Neural progenitor cell (in vitro differentiated cells): ENCODE measurements around the gene ATXN7. TPM values are rescaled to one million over a fixed set of nuclear protein-coding genes. Genes with fewer than 3 reads are reported as not detected.
A peak's percentile ranks its signal among the peaks of the same experiment; 100 is the strongest.

Experiments
- DNase-seq: peaks from one replicate; pipeline ENCODE4 v3.0.0-alpha.2; 2016; ENCODE audit warnings: low spot score
- H2AFZ ChIP-seq: fragments of 200-600 bp; sonication (generic); replicated peaks from 2 replicates; pipeline ENCODE4 v1.6.1; 2016; ENCODE audit warnings: antibody characterized with exemption
- H3F3A ChIP-seq: fragments of 200-600 bp; sonication (generic); 2 replicates; pipeline ENCODE4 v1.6.1; 2016; ENCODE audit warnings: antibody characterized with exemption, low read depth
- H3K27ac ChIP-seq: fragments of 200-600 bp; sonication (generic); 2 replicates; pipeline ENCODE4 v1.5.1; 2016; ENCODE audit warnings: mild to moderate bottlenecking
- H3K27me3 ChIP-seq: fragments of 200-600 bp; sonication (generic); 2 replicates; pipeline ENCODE4 v1.6.1; 2016; ENCODE audit warnings: mild to moderate bottlenecking, moderate library complexity
- H3K36me3 ChIP-seq: fragments of 200-600 bp; sonication (generic); 2 replicates; pipeline ENCODE4 v1.5.1; 2016
- H3K4me1 ChIP-seq: fragments of 200-600 bp; sonication (generic); 2 replicates; pipeline ENCODE4 v1.6.1; 2016; ENCODE audit warnings: mixed run types
- H3K4me2 ChIP-seq: fragments of 200-600 bp; sonication (generic); 2 replicates; pipeline ENCODE4 v1.6.1; 2016
- H3K4me3 ChIP-seq: fragments of 200-600 bp; sonication (generic); 2 replicates; pipeline ENCODE4 v1.5.1; 2016
- H3K79me2 ChIP-seq: fragments of 200-600 bp; sonication (generic); 2 replicates; pipeline ENCODE4 v1.6.1; 2016; ENCODE audit warnings: low read depth
- H3K9ac ChIP-seq: fragments of 200-600 bp; sonication (generic); 2 replicates; pipeline ENCODE4 v1.6.1; 2016
- H3K9me3 ChIP-seq: fragments of 200-600 bp; sonication (generic); 2 replicates; pipeline ENCODE4 v1.5.1; 2016; ENCODE audit warnings: low read depth
- H4K20me1 ChIP-seq: fragments of 200-600 bp; sonication (generic); 2 replicates; pipeline ENCODE4 v1.6.1; 2016; ENCODE audit warnings: low read depth
- H3K27ac Mint-ChIP-seq: 3 replicates; pipeline ENCODE4 v1.8.0; 2021; ENCODE audit warnings: mixed read lengths
- H3K27me3 Mint-ChIP-seq: 2 replicates; pipeline ENCODE4 v1.8.0; 2022; ENCODE audit warnings: low read depth, mild to moderate bottlenecking, inconsistent platforms, moderate library complexity, mixed read lengths; ENCODE audit not compliant: insufficient read depth
- H3K36me3 Mint-ChIP-seq: 3 replicates; pipeline ENCODE4 v1.8.0; 2021; ENCODE audit warnings: mixed read lengths
- H3K4me1 Mint-ChIP-seq: 3 replicates; pipeline ENCODE4 v1.8.0; 2021; ENCODE audit warnings: mixed read lengths
- H3K4me3 Mint-ChIP-seq: 3 replicates; pipeline ENCODE4 v1.8.0; 2021; ENCODE audit warnings: mild to moderate bottlenecking, moderate library complexity, mixed read lengths
- H3K9me3 Mint-ChIP-seq: 3 replicates; pipeline ENCODE4 v1.8.0; 2020; ENCODE audit warnings: mixed read lengths
- CTCF ChIP-seq: fragments of 200-600 bp; sonication (generic); IDR thresholded peaks from 2 replicates; pipeline ENCODE4 v1.5.1; 2017; ENCODE audit warnings: antibody characterized with exemption, mild to moderate bottlenecking
- EZH2 ChIP-seq: fragments of 200-600 bp; sonication (generic); IDR thresholded peaks from 2 replicates; pipeline ENCODE4 v1.6.1; 2017; ENCODE audit warnings: antibody characterized with exemption, mild to moderate bottlenecking, moderate library complexity
- EZH2phosphoT487 ChIP-seq: fragments of 200-600 bp; sonication (generic); IDR thresholded peaks from 2 replicates; pipeline ENCODE4 v1.6.1; 2017; ENCODE audit warnings: antibody characterized with exemption
- total RNA-seq: library from RNA; depleted of rRNA; stranded (reverse); fragments of >200 nt; gene quantifications from 2 replicates; pipeline ENCODE4 v1.2.3, GENCODE V29; 2015; ENCODE audit warnings: low replicate concordance

The ATXN7 gene
- total RNA-seq, 1 donor from 2014 or later, result 30.4 TPM

- Histone ChIP-seq H3K4me2 (no peak overlapping the region), H3K9ac (no peak overlapping the region)
- H3K27me3 Mint-ChIP-seq, result no peaks in the 10 kb centered on the region
Observed at GRCh38 chr3:63818282-63819150, 45.2 kb upstream of the ATXN7 start.

GRCh38 chr3:63819151-63819398 lies 44.6 kb upstream of the ATXN7 start, which contains the start of gene C3orf49:
C3orf49 (plus strand) TSS chr3:63819299; CDS start chr3:63819472, 173 bp downstream.
- no peak within 1 kb of the TSS for H3K4me3 Mint-ChIP-seq

More at GRCh38 chr3:63818282-63819150, 45.2 kb upstream of the ATXN7 start:
- Mint-ChIP-seq H3K4me1 (peaks cover 27% of the 10 kb centered on the region), H3K27ac (no peak overlapping the region), H3K36me3 (peaks cover 3% of the 10 kb centered on the region), H3K4me3 (no peak overlapping the region), H3K9me3 (no peaks in the 10 kb centered on the region)
- Histone ChIP-seq H2AFZ (no peak overlapping the region), H3K4me3 (no peak overlapping the region), H4K20me1 (no peaks in the 10 kb centered on the region), H3K9me3 (no peaks in the 10 kb centered on the region), H3K4me1 (peaks cover 13% of the 10 kb centered on the region), H3K79me2 (no peaks in the 10 kb centered on the region), H3K27me3 (no peaks in the 10 kb centered on the region), H3F3A (no peaks in the 10 kb centered on the region), H3K36me3 (no peaks in the 10 kb centered on the region), H3K27ac (no peak overlapping the region)
- no peak for TF ChIP-seq EZH2
- TF ChIP-seq EZH2phosphoT487, result no peak
- TF ChIP-seq CTCF, result peak; percentile 93
- peak; percentile 82 for DNase-seq

GRCh38 chr3:63824309-63824708 lies 39.4 kb upstream of the ATXN7 start:
- Mint-ChIP-seq H3K36me3 (peaks cover 6% of the 10 kb centered on the region), H3K27ac (no peak overlapping the region), H3K4me1 (no peaks in the 10 kb centered on the region), H3K9me3 (no peaks in the 10 kb centered on the region), H3K27me3 (peaks cover 2% of the 10 kb centered on the region), H3K4me3 (no peak overlapping the region)
- Histone ChIP-seq H3F3A (no peaks in the 10 kb centered on the region), H3K4me2 (no peak overlapping the region), H3K36me3 (no peaks in the 10 kb centered on the region), H4K20me1 (no peaks in the 10 kb centered on the region), H3K9ac (no peak overlapping the region), H3K27me3 (no peaks in the 10 kb centered on the region), H3K4me1 (peaks cover 6% of the 10 kb centered on the region), H3K27ac (no peak overlapping the region), H3K9me3 (no peaks in the 10 kb centered on the region), H3K79me2 (no peaks in the 10 kb centered on the region), H2AFZ (no peak overlapping the region), H3K4me3 (no peak overlapping the region)
- no peak for TF ChIP-seq CTCF
- TF ChIP-seq EZH2phosphoT487, result no peak
- TF ChIP-seq EZH2, result no peak
- DNase-seq, result no peak

More at GRCh38 chr3:63819151-63819398, 44.6 kb upstream of the ATXN7 start, which contains the start of gene C3orf49:
- H3K27ac ChIP-seq, result no peak within 1 kb of the TSS
- Mint-ChIP-seq H3K27ac (no peak within 1 kb of the TSS), H3K4me1 (peaks cover 21% of the 10 kb centered on the region), H3K9me3 (no peaks in the 10 kb centered on the region), H3K27me3 (no peaks in the 10 kb centered on the region), H3K36me3 (peaks cover 3% of the 10 kb centered on the region)
- H3K79me2 ChIP-seq, result no peaks in the 10 kb centered on the region
- TF ChIP-seq CTCF (no peak), EZH2 (no peak), EZH2phosphoT487 (no peak)
- no peak for DNase-seq
- H4K20me1 ChIP-seq, result no peaks in the 10 kb centered on the region
- H3K4me1 ChIP-seq, result peaks cover 7% of the 10 kb centered on the region
- H3K4me3 ChIP-seq, result no peak within 1 kb of the TSS
- H3F3A ChIP-seq, result no peaks in the 10 kb centered on the region
- H3K36me3 ChIP-seq, result no peaks in the 10 kb centered on the region
- no peaks in the 10 kb centered on the region for H3K9me3 ChIP-seq
- no peak within 1 kb of the TSS for H3K9ac ChIP-seq
- no peak within 1 kb of the TSS for H3K4me2 ChIP-seq
- no peak within 1 kb of the TSS for H2AFZ ChIP-seq
- no peaks in the 10 kb centered on the region for H3K27me3 ChIP-seq
